ENCODE results near the gene SRRM1. TPM values are rescaled to one million over a fixed set of nuclear protein-coding genes. Genes with fewer than 3 reads are reported as not detected.

SRRM1 gene
- total and polyA plus RNA-seq, 8 donors = 86.4 to 213 (median 182) TPM

DNA sequence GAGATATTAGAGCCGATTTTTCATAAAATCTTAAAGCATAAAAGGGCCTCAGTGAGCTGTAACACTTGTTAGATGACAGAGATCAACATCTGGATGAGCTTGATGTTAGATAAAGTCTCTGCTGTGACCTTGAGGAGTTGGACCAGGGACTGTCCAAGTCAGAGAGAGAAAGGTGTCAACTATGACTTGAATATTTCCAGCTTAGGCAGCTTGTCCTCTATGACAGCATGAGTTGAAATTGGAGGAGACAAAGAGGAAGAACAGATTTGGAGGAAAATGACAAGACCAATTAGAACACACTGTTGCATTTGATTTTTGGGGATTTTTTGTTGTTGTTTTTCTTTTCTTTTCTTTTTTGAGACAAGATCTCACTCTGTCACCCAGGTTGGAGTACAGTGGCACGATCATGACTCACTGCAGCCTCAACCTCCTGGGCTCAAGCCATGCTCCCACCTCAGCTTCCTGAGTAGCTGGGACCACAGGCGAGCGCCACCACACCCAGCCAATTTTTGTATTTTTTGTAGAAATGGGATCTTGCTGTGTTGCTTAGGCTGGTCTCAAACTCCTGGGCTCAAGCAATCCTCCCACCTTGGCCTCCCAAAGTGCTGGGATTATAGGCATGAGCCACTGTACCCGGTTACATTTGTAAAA, 66.8 kb downstream of the SRRM1 start:
- Histone ChIP-seq H3K27me3 (no peaks in the 10 kb centered on the region), H3K9me3 (no peaks in the 10 kb centered on the region), H3K4me3 (no peak overlapping the region), H3K27ac (peak overlapping the region in 1 of 2 donors; percentile 20), H3K36me3 (no peaks in the 10 kb centered on the region), H3K4me1 (peaks cover 0 to 43% of the 10 kb centered on the region in 2 donors)
- DNase-seq (no peak), ATAC-seq (no peak)
- intact Hi-C loops (cut with DNase I) = no loop called here
- TF ChIP-seq, protein P1, sequence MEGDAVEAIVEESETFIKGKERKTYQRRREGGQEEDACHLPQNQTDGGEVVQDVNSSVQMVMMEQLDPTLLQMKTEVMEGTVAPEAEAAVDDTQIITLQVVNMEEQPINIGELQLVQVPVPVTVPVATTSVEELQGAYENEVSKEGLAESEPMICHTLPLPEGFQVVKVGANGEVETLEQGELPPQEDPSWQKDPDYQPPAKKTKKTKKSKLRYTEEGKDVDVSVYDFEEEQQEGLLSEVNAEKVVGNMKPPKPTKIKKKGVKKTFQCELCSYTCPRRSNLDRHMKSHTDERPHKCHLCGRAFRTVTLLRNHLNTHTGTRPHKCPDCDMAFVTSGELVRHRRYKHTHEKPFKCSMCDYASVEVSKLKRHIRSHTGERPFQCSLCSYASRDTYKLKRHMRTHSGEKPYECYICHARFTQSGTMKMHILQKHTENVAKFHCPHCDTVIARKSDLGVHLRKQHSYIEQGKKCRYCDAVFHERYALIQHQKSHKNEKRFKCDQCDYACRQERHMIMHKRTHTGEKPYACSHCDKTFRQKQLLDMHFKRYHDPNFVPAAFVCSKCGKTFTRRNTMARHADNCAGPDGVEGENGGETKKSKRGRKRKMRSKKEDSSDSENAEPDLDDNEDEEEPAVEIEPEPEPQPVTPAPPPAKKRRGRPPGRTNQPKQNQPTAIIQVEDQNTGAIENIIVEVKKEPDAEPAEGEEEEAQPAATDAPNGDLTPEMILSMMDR (IDR thresholded peaks at IDR 0.05) = no peak

DNA sequence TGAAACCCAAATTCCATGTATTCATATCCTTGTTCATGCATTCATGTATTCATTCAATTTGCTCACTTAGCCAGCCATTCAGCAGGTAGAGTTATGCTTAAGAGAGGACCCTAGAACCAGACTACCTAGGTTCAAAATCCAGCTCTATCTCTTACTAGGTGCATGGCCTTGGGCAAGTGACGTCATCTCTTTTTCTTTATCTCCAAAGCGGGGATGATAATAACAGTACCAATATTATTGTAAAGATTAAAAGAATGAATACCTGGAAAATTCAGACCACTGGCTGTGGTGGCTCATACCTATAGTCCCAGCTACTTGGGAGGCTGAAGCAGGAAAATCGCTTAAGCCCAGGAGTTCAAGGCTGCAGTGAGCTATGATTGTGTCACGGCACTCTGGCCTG, 68.2 kb downstream of the SRRM1 start:
- H3K9me3 ChIP-seq = no peaks in the 10 kb centered on the region
- no peak for ATAC-seq
- H3K27me3 ChIP-seq = no peaks in the 10 kb centered on the region
- no peak overlapping the region for H3K27ac ChIP-seq
- H3K4me3 ChIP-seq = no peak overlapping the region
- no peaks in the 10 kb centered on the region for H3K36me3 ChIP-seq
- peaks cover 0 to 28% of the 10 kb centered on the region in 2 donors for H3K4me1 ChIP-seq
- DNase-seq = no peak
- TF ChIP-seq, protein P1 (IDR thresholded peaks at IDR 0.05) = no peak
- intact Hi-C loops (cut with DNase I) = no loop called here

DNA sequence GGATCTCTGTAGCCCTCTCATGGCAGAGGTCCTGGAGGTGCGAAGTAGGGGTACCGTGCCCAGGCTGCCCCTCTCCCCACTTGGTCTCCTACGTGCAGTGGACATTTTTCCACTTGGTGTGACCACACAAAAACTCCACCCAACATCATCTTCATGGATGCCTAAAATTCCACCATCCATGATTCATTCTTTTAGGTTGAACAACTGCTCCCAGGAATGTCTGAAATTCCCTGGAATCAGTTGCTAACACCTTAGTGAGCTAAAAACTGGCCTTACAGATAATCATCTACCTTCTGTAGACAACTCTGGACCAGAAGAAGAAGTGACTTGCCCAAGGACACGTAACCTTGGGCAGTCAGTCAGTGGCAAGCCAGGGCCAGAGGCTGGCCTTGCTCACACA, 70.1 kb downstream of the SRRM1 start:
- Histone ChIP-seq H3K9me3 (no peaks in the 10 kb centered on the region), H3K36me3 (no peaks in the 10 kb centered on the region), H3K27me3 (no peaks in the 10 kb centered on the region), H3K4me1 (peaks cover 0 to 32% of the 10 kb centered on the region in 2 donors), H3K4me3 (no peak overlapping the region), H3K27ac (no peak overlapping the region)
- TF ChIP-seq, protein P1 (IDR thresholded peaks at IDR 0.05) = no peak
- DNase-seq (no peak), ATAC-seq (no peak)
- intact Hi-C loops (cut with DNase I) = no loop called here

DNA sequence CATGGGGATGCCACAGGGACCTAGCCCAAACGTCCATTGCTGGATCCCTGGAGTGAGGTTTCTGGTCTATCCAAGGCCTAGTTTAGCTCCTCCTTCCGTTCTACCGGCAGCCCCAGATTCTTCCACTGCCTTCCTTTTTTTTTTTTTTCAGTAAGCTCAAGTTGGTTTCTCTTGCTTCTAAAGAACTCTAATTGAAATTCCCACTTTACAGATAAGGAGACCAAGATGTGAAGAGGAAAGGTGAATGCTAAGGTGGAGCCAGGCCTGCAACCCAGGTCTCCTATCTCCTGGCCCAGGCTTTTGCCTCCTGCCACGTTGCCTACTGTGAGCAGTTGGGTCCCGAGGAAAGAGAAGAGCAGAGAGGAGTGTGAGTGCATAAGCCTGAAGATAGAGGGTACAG, 70.6 kb downstream of the SRRM1 start:
- TF ChIP-seq, protein P1 (IDR thresholded peaks at IDR 0.05) = no peak
- H3K27ac ChIP-seq = no peak overlapping the region
- no peaks in the 10 kb centered on the region for H3K36me3 ChIP-seq
- no peaks in the 10 kb centered on the region for H3K9me3 ChIP-seq
- intact Hi-C loops (cut with DNase I) = no loop called here
- no peaks in the 10 kb centered on the region for H3K27me3 ChIP-seq
- ATAC-seq (no peak), DNase-seq (no peak)
- H3K4me3 ChIP-seq = no peak overlapping the region
- peaks cover 3 to 32% of the 10 kb centered on the region in 2 donors for H3K4me1 ChIP-seq

DNA sequence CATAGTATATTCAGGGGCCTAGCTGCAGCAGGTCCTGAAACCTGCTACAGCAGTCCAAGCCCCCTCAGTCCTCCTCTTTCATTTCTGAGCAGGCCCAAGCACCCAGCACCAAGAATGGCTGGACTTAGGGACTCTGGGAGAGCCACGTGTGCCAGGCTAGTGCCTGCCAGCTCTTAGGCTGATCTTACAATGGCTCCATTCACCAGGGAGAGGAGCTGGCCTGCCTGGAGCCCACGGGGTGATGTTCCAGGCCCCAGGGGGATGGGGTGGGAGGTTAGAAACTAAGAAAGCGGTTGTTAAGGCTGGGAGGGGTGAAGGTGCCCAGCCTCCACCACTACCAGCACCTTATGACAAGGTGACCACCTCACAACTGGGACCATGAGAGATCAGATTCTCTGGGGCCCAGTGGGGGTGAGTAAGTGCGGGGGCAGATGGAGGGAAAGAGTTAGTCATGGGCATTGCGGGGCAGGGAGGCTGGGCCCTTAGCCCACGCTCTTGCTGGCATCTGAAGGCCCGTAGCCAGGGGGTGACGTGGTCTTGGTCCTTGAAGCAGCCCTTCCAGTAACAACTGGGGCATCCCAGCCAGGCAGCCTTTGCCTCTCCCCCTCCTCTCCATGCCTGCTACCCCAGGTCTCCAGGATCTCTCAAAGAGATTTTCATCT, 71.9 kb downstream of the SRRM1 start:
- Histone ChIP-seq H3K27me3 (no peaks in the 10 kb centered on the region), H3K36me3 (no peaks in the 10 kb centered on the region), H3K4me1 (peaks cover 9 to 35% of the 10 kb centered on the region in 2 donors), H3K4me3 (no peak overlapping the region), H3K27ac (no peak overlapping the region), H3K9me3 (no peaks in the 10 kb centered on the region)
- TF ChIP-seq, protein P1 (IDR thresholded peaks at IDR 0.05) = no peak
- intact Hi-C loops (cut with DNase I) = no loop called here
- DNase-seq = no peak
- no peak for ATAC-seq

All from left lung (tissue), 10 donors.